Keratinocyte (primary cell): ENCODE measurements around the gene MGLL. TPM values are rescaled to one million over a fixed set of nuclear protein-coding genes. Genes with fewer than 3 reads are reported as not detected.

Source experiments
- DNase-seq: peaks from one replicate; pipeline ENCODE4 v3.0.0-alpha.2; 2011; ENCODE audit warnings: low read depth, missing footprints, low spot score
- FAIRE-seq: peaks from 2 replicates; lab custom pipeline; 2011; peaks lifted over from hg19 to GRCh38; lab: Jason Lieb, UNC
- H2AFZ ChIP-seq: 2 replicates; pipeline ENCODE4 v1.6.0; 2012; ENCODE audit warnings: low read length, control low read depth, inconsistent platforms; ENCODE audit not compliant: control insufficient read depth
- H3K27ac ChIP-seq: 2 replicates; pipeline ENCODE4 v1.5.1; 2011; ENCODE audit warnings: low read length; ENCODE audit not compliant: control insufficient read depth, insufficient read depth
- H3K27me3 ChIP-seq: 3 replicates; pipeline ENCODE4 v1.6.0; 2011; ENCODE audit warnings: low read length; ENCODE audit not compliant: control insufficient read depth, insufficient read depth; ENCODE audit errors: extremely low read depth
- H3K36me3 ChIP-seq, 2 experiments: 2 replicates in 1 of 2; 3 replicates in 1 of 2; pipeline ENCODE4 v1.5.1; 2011; ENCODE audit warnings: low read length in 2 of 2, mild to moderate bottlenecking in 1 of 2; ENCODE audit not compliant: control insufficient read depth in 2 of 2, insufficient read depth in 2 of 2; ENCODE audit errors: extremely low read depth in 1 of 2
- H3K4me1 ChIP-seq: 3 replicates; pipeline ENCODE4 v1.5.1; 2011; ENCODE audit warnings: low read length; ENCODE audit not compliant: control insufficient read depth, insufficient read depth; ENCODE audit errors: extremely low read depth
- H3K4me2 ChIP-seq: 3 replicates; pipeline ENCODE4 v1.6.0; 2011; ENCODE audit warnings: low read depth, low read length; ENCODE audit not compliant: control insufficient read depth, insufficient read depth; ENCODE audit errors: extremely low read depth
- H3K4me3 ChIP-seq, 3 experiments: fragments of 200-600 bp in 1 of 3; sonication (generic) in 1 of 3; 2 replicates in 2 of 3; 3 replicates in 1 of 3; pipeline ENCODE4 v1.5.1; 2011 to 2016; ENCODE audit warnings: low read length in 3 of 3, mild to moderate bottlenecking in 3 of 3, control low read depth in 2 of 3, inconsistent platforms in 1 of 3, low read depth in 1 of 3, mixed read lengths in 1 of 3, mixed run types in 1 of 3, moderate library complexity in 1 of 3; ENCODE audit not compliant: control insufficient read depth in 2 of 3, insufficient read depth in 2 of 3; ENCODE audit errors: extremely low read depth in 1 of 3
- H3K79me2 ChIP-seq: 2 replicates; pipeline ENCODE4 v1.6.0; 2012; ENCODE audit warnings: low read length; ENCODE audit not compliant: control insufficient read depth, insufficient read depth
- H3K9ac ChIP-seq: 3 replicates; pipeline ENCODE4 v1.6.0; 2011; ENCODE audit warnings: low read length; ENCODE audit not compliant: control insufficient read depth, insufficient read depth; ENCODE audit errors: extremely low read depth
- H3K9me1 ChIP-seq: 3 replicates; pipeline ENCODE4 v1.6.0; 2011; ENCODE audit warnings: low read length; ENCODE audit not compliant: control insufficient read depth, insufficient read depth; ENCODE audit errors: extremely low read depth
- H3K9me3 ChIP-seq: 2 replicates; pipeline ENCODE4 v1.5.1; 2012; ENCODE audit warnings: low read depth, low read length; ENCODE audit not compliant: control insufficient read depth
- H4K20me1 ChIP-seq: 3 replicates; pipeline ENCODE4 v1.6.0; 2011; ENCODE audit warnings: low read length; ENCODE audit not compliant: control insufficient read depth, insufficient read depth; ENCODE audit errors: extremely low read depth
- CTCF ChIP-seq, 3 experiments: IDR thresholded peaks in 1 of 3; conservative IDR thresholded peaks in 1 of 3; optimal IDR thresholded peaks in 1 of 3; 2 replicates in 2 of 3; 3 replicates in 1 of 3; pipeline versions ENCODE3 to v1.5.1; 2011; ENCODE audit warnings: low read length in 3 of 3, mild to moderate bottlenecking in 3 of 3, moderate library complexity in 2 of 3, control low read depth in 1 of 3, inconsistent platforms in 1 of 3; ENCODE audit not compliant: insufficient read depth in 2 of 3; ENCODE audit errors: extremely low read depth in 1 of 3
- EZH2 ChIP-seq: IDR thresholded peaks from one replicate; pipeline ENCODE4 v1.6.1; 2012; ENCODE audit warnings: inconsistent platforms, mild to moderate bottlenecking, low read length, moderate library complexity
- dilution Hi-C: fragments of 300-500 bp; cut with MboI; formaldehyde crosslinking; loops from one replicate; pipeline ENCODE4 v1.7.0; 2020; ENCODE audit warnings: low sequenced_read_pairs; ENCODE audit not compliant: extremely low pct_ligation_motif_present
- polyA plus RNA-seq, 5 experiments: library from polyadenylated mRNA; depleted of rRNA in 3 of 5; stranded (reverse) in 3 of 5; stranded (forward) in 1 of 5; unstranded in 1 of 5; fragments of >200 nt; gene quantifications; 1 replicate in 1 of 5; 2 replicates in 3 of 5; 3 replicates in 1 of 5; pipeline versions ENCODE4 v1.2.1 to v1.2.3, GENCODE V29; 2011 to 2012; ENCODE audit warnings: missing spikeins in 2 of 5, low read depth in 1 of 5, low replicate concordance in 1 of 5

Gene MGLL
- polyA plus RNA-seq, 1 donor (not counting 4 experiments of a cell fraction or from before 2014, with no cell fraction given) = 17.8 TPM

- dilution Hi-C loops = no loop called here
Measured at GRCh38 chr3:127685708-127686511, 136.4 kb downstream of the MGLL start.

DNA sequence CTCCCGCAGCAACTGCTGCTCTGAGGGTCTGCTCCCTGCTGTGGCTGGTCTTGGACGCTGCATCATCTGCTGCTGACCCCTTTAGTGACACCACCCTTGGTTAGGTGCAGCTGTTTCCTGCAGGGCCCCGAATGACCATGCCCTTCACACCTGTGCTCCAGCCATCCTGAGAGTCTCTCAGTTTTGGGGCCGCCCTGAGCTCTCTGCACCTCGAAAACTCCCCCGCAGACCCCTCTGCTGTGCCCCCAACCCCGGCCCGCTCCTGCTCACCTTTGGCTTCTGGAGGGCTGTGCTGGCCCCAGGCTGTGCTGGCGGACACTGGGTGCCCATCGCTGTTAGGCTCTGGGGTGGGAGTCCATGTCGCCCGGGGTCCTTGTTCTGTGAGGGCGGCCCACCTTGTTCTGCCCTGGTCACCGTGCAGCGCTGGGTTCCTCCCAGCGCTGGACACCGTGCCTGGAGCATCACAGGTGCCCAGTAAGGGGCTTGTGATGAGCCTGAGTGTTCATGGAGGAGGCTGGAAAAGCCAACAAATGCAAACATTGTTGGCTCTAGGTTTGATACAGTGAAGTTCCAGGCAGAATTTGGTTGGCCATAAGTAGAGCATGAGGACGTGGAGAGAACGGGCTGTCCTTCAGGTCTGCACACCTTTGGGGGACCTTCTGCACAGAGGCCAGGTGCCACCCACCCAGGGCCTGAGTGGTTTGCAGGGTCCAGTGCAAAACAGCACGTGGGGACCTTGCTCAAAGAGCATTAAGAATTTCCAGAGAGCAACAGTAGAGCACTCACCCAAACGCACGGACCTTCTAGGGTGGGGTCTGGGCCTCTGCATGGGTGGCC is 137.2 kb downstream of the MGLL start:
- DNase-seq (no peak), FAIRE-seq (no peak)
- H3K79me2 ChIP-seq = no peaks in the 10 kb centered on the region
- H3K36me3 ChIP-seq = no peaks in the 10 kb centered on the region
- no peaks in the 10 kb centered on the region for H3K9me3 ChIP-seq
- no peaks in the 10 kb centered on the region for H3K9me1 ChIP-seq
- dilution Hi-C loops = no loop called here
- no peak overlapping the region for H3K4me3 ChIP-seq
- no peak overlapping the region for H3K9ac ChIP-seq
- H3K27me3 ChIP-seq = no peaks in the 10 kb centered on the region
- H3K4me1 ChIP-seq = peaks cover 18% of the 10 kb centered on the region
- no peak overlapping the region for H3K4me2 ChIP-seq
- no peak overlapping the region for H3K27ac ChIP-seq
- TF ChIP-seq EZH2 = no peak
- H4K20me1 ChIP-seq = no peaks in the 10 kb centered on the region
- no peak overlapping the region for H2AFZ ChIP-seq

More at GRCh38 chr3:127685708-127686511, 136.4 kb downstream of the MGLL start:
- no peaks in the 10 kb centered on the region for H4K20me1 ChIP-seq
- H3K9me3 ChIP-seq = no peaks in the 10 kb centered on the region
- no peaks in the 10 kb centered on the region for H3K79me2 ChIP-seq
- H2AFZ ChIP-seq = no peak overlapping the region
- no peak overlapping the region for H3K9ac ChIP-seq
- peaks cover 27% of the 10 kb centered on the region for H3K4me1 ChIP-seq
- no peaks in the 10 kb centered on the region for H3K36me3 ChIP-seq
- H3K4me2 ChIP-seq = no peak overlapping the region
- H3K27me3 ChIP-seq = no peaks in the 10 kb centered on the region
- no peak overlapping the region for H3K4me3 ChIP-seq
- DNase-seq (no peak), FAIRE-seq (no peak)
- TF ChIP-seq CTCF (optimal IDR thresholded peaks at IDR 0.05 in 1 of 3, IDR thresholded peaks at IDR 0.05 in 1 of 3, conservative IDR thresholded peaks at IDR 0.05 in 1 of 3; ENCODE audit: extremely low read depth in 1 of 3, insufficient read depth in 2 of 3, low read length in 3 of 3) (no peak), EZH2 (no peak)
- H3K27ac ChIP-seq = no peak overlapping the region
- H3K9me1 ChIP-seq = no peaks in the 10 kb centered on the region
